ELF-1 (cell line): ENCODE data around the gene LRRC28.
A peak's percentile ranks its signal among the peaks of the same experiment; 100 is the strongest.

Source experiments
- DNase-seq: peaks from one replicate; pipeline ENCODE4 v3.0.0-alpha.2; 2016; ENCODE audit warnings: low read depth, low spot score

The LRRC28 gene

GRCh38 chr15:99249270-99249841, 1.9 kb upstream of the LRRC28 start, which contains the start of gene TTC23:
TSS of gene TTC23 (minus strand) at chr15:99249581. CDS start at chr15:99228712, 20,869 bp downstream.
- peak; percentile 51 for DNase-seq

GRCh38 chr15:99250001-99250400, 1.3 kb upstream of the LRRC28 start:
- no peak for DNase-seq

- DNase-seq: no peak
These were observed 806 bp upstream of the LRRC28 start for GRCh38 chr15:99250494-99250856.

- no peak for DNase-seq
These were observed 1.0 kb downstream of the LRRC28 start for GRCh38 chr15:99252326-99252725.

- no peak for DNase-seq
These were observed 2.3 kb downstream of the LRRC28 start for GRCh38 chr15:99253381-99254090.

GRCh38 chr15:99257107-99257750, 5.9 kb downstream of the LRRC28 start:
- no peak for DNase-seq

GRCh38 chr15:99264125-99264524, 12.8 kb downstream of the LRRC28 start:
- no peak for DNase-seq

GRCh38 chr15:99265541-99266070, 14.3 kb downstream of the LRRC28 start:
- DNase-seq: no peak

GRCh38 chr15:99267957-99268356, 16.7 kb downstream of the LRRC28 start:
- no peak for DNase-seq

- no peak for DNase-seq
These were observed 17.1 kb downstream of the LRRC28 start for GRCh38 chr15:99268431-99268830.

GRCh38 chr15:99273801-99274200, 22.5 kb downstream of the LRRC28 start:
- no peak for DNase-seq

- DNase-seq: no peak
These were observed 23.8 kb downstream of the LRRC28 start for GRCh38 chr15:99275061-99275460.

GRCh38 chr15:99275525-99276128, 24.3 kb downstream of the LRRC28 start:
- no peak for DNase-seq

- DNase-seq: peak; percentile 30
These were observed 28.0 kb downstream of the LRRC28 start for GRCh38 chr15:99279290-99279689.

- no peak for DNase-seq
These were observed 28.5 kb downstream of the LRRC28 start for GRCh38 chr15:99279827-99280226.

GRCh38 chr15:99282121-99282520, 30.8 kb downstream of the LRRC28 start:
- DNase-seq: no peak

- no peak for DNase-seq
These were observed 31.3 kb downstream of the LRRC28 start for GRCh38 chr15:99282586-99282985.

- no peak for DNase-seq
These were observed 32.4 kb downstream of the LRRC28 start for GRCh38 chr15:99283717-99284116.

GRCh38 chr15:99291643-99292042, 40.4 kb downstream of the LRRC28 start:
- DNase-seq: no peak

GRCh38 chr15:99295840-99296239, 44.6 kb downstream of the LRRC28 start:
- no peak for DNase-seq

- no peak for DNase-seq
These were observed 45.1 kb downstream of the LRRC28 start for GRCh38 chr15:99296386-99296785.

- no peak for DNase-seq
These were observed 52.6 kb downstream of the LRRC28 start for GRCh38 chr15:99303907-99304306.
